ENCODE data around the gene MYNN. TPM values are rescaled to one million over a fixed set of nuclear protein-coding genes. Genes with fewer than 3 reads are reported as not detected.
"Not testable (repeated sequence)": the region's sequence is repeated elsewhere in the genome, so short reads cannot be mapped to it uniquely, and the experiment has no call there.

Gene MYNN
- 10 to 100 TPM; 10.2 to 11.2 TPM for total RNA-seq

GRCh38 chr3:169772897-169773816, at the start of gene MYNN:
Gene MYNN (plus strand): TSS chr3:169773396. CDS start chr3:169774296, 900 bp downstream.
- no peaks in the 10 kb centered on the region for H3K27me3 ChIP-seq
- peaks cover 0 to 17% of the 10 kb centered on the region in 2 donors for H3K4me1 ChIP-seq
- peak within 1 kb of the TSS; percentile 75 to 97 for H3K4me3 ChIP-seq
- DNase-seq (ENCODE audit: low spot score), result peak; percentile 91
- TF ChIP-seq CTCF (IDR thresholded peaks at IDR 0.05), result no peak
- H3K36me3 ChIP-seq, result peaks cover 31% of the 10 kb centered on the region
- no peaks in the 10 kb centered on the region for H3K9me3 ChIP-seq
- H3K27ac ChIP-seq, result peak within 1 kb of the TSS; percentile 98 to 99

GRCh38 chr3:169731857-169732256, 41.3 kb upstream of the MYNN start:
- not testable (repeated sequence) for H3K4me3 ChIP-seq; H3K27me3 ChIP-seq; DNase-seq (ENCODE audit: low spot score); H3K36me3 ChIP-seq; H3K4me1 ChIP-seq; H3K27ac ChIP-seq
- peaks cover 0 to 20% of the 10 kb centered on the region in 2 donors for H3K9me3 ChIP-seq

- TF ChIP-seq CTCF (IDR thresholded peaks at IDR 0.05), result no peak
- Histone ChIP-seq H3K4me3 (no peak overlapping the region), H3K36me3 (no peaks in the 10 kb centered on the region), H3K4me1 (no peaks in the 10 kb centered on the region), H3K27ac (no peak overlapping the region), H3K27me3 (no peaks in the 10 kb centered on the region), H3K9me3 (peaks cover 0 to 16% of the 10 kb centered on the region in 2 donors)
- DNase-seq (ENCODE audit: low spot score), result no peak
Observed at GRCh38 chr3:169739067-169739466, 34.1 kb upstream of the MYNN start.

GRCh38 chr3:169744366-169745054, 28.7 kb upstream of the MYNN start:
- H3K9me3 ChIP-seq, result no peaks in the 10 kb centered on the region
- no peaks in the 10 kb centered on the region for H3K36me3 ChIP-seq
- no peaks in the 10 kb centered on the region for H3K4me1 ChIP-seq
- DNase-seq (ENCODE audit: low spot score), result no peak
- H3K4me3 ChIP-seq, result no peak overlapping the region
- TF ChIP-seq CTCF (IDR thresholded peaks at IDR 0.05), result peak in 1 of 2 donors; percentile 70
- no peaks in the 10 kb centered on the region for H3K27me3 ChIP-seq
- no peak overlapping the region for H3K27ac ChIP-seq

- no peak for TF ChIP-seq CTCF (IDR thresholded peaks at IDR 0.05)
- no peaks in the 10 kb centered on the region for H3K27me3 ChIP-seq
- no peak for DNase-seq (ENCODE audit: low spot score)
- no peaks in the 10 kb centered on the region for H3K36me3 ChIP-seq
- H3K9me3 ChIP-seq, result no peaks in the 10 kb centered on the region
- no peak overlapping the region for H3K4me3 ChIP-seq
- no peaks in the 10 kb centered on the region for H3K4me1 ChIP-seq
- no peak overlapping the region for H3K27ac ChIP-seq
Observed at GRCh38 chr3:169746924-169747323, 26.3 kb upstream of the MYNN start.

GRCh38 chr3:169748670-169749069, 24.5 kb upstream of the MYNN start:
- H3K9me3 ChIP-seq, result no peaks in the 10 kb centered on the region
- no peaks in the 10 kb centered on the region for H3K27me3 ChIP-seq
- no peak for DNase-seq (ENCODE audit: low spot score)
- no peaks in the 10 kb centered on the region for H3K4me1 ChIP-seq
- no peak for TF ChIP-seq CTCF (IDR thresholded peaks at IDR 0.05)
- H3K4me3 ChIP-seq, result no peak overlapping the region
- no peaks in the 10 kb centered on the region for H3K36me3 ChIP-seq
- no peak overlapping the region for H3K27ac ChIP-seq
